ENCODE results near the gene FBXO21. TPM values are rescaled to one million over a fixed set of nuclear protein-coding genes. Genes with fewer than 3 reads are reported as not detected.
"Not testable (repeated sequence)": the region's sequence is repeated elsewhere in the genome, so short reads cannot be mapped to it uniquely, and the experiment has no call there.

FBXO21 gene
- total and polyA plus RNA-seq, 2 of the 4 experiments (the other 2 are of a cell fraction), result 43.6 to 56.6 TPM

DNA sequence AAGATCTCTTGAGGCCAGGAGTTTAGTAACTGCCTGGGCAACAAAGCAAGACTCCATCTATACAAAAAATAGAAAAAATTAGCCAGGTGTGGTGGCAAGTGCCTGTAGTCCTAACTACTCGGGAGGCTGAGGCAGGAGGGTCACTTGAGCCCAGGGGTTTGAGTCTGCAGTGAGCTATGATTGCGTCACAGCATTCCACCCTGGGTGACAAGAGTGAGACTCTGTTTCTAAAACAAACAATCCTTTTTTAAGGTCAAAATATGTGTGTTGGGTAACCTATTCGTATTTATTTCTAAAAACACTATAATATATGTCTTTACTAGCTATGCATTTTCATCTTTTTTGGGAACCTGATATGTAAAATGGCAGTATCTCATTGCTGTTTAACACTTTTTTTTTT lies 7.4 kb downstream of the FBXO21 start:
- Histone ChIP-seq H3K9me1 (ENCODE audit: insufficient read depth, low read length) (peaks cover 3% of the 10 kb centered on the region; the same call in 1 of the 2 replicates), H4K8ac (ENCODE audit: low read depth in 2 of 2, low read length in 2 of 2) (no peak overlapping the region), H3K27ac (ENCODE audit: insufficient read depth, low read length) (no peak overlapping the region), H3K27me3 (ENCODE audit: control insufficient read depth, insufficient read depth, low read length) (no peaks in the 10 kb centered on the region), H2AFZ (replicated peaks; ENCODE audit: low read length, poor library complexity) (no peak overlapping the region), H3K14ac (replicated peaks; ENCODE audit: low read depth, low read length) (no peak overlapping the region), H4K20me1 (ENCODE audit: insufficient read depth, low read length) (no peaks in the 10 kb centered on the region), H3K4ac (ENCODE audit: low read depth, low read length) (no peak overlapping the region), H3K9me3 (ENCODE audit: control insufficient read depth, insufficient read depth, low read length) (no peaks in the 10 kb centered on the region), H2AK9ac (replicated peaks; ENCODE audit: low read depth, low read length, poor library complexity) (no peak overlapping the region), H3K4me1 (ENCODE audit: control insufficient read depth, insufficient read depth, low read length) (no peaks in the 10 kb centered on the region), H2BK20ac (ENCODE audit: low read depth, low read length) (no peak overlapping the region), H3K79me1 (ENCODE audit: low read depth in 1 of 2, low read length in 2 of 2) (peaks cover 3 to 15% of the 10 kb centered on the region in 2 experiments; a peak in 3 of 4 replicates), H3K9ac (ENCODE audit: low read depth, low read length) (no peak overlapping the region), H3K4me2 (ENCODE audit: low read depth, low read length) (no peak overlapping the region), H2BK120ac (ENCODE audit: low read depth, low read length) (no peak overlapping the region), H3K4me3 (ENCODE audit: insufficient read depth, low read depth, low read length) (no peak overlapping the region), H3K18ac (ENCODE audit: low read depth, low read length) (no peak overlapping the region), H3K23ac (ENCODE audit: low read depth, low read length) (no peak overlapping the region), H3K56ac (ENCODE audit: extremely low read depth, insufficient read depth, low read length) (no peak overlapping the region), H2AK5ac (ENCODE audit: low read depth, low read length) (no peak overlapping the region), H4K91ac (ENCODE audit: insufficient read depth, low read depth, low read length) (no peak overlapping the region), H2BK5ac (ENCODE audit: low read depth, low read length, poor library complexity, severe bottlenecking) (no peak overlapping the region), H2BK15ac (ENCODE audit: low read depth, low read length) (no peak overlapping the region), H4K5ac (ENCODE audit: low read depth, low read length) (no peak overlapping the region), H3K36me3 (ENCODE audit: control insufficient read depth, insufficient read depth, low read length) (peaks cover 23% of the 10 kb centered on the region)
- POLR2A ChIA-PET (ENCODE audit: unreplicated experiment), result no interaction called here
- TF ChIP-seq MXI1 (IDR thresholded peaks at IDR 0.05; ENCODE audit: borderline replicate concordance, low read depth, low read length), result no peak
- no peak for TF ChIP-seq CHD1 (IDR thresholded peaks at IDR 0.05; ENCODE audit: low read depth, low read length)
- TF ChIP-seq RFX5 (IDR thresholded peaks at IDR 0.05; ENCODE audit: low read depth, low read length), result no peak
- TF ChIP-seq FOS (IDR thresholded peaks at IDR 0.05; ENCODE audit: low read depth, low read length), result no peak
- TF ChIP-seq, protein P1, sequence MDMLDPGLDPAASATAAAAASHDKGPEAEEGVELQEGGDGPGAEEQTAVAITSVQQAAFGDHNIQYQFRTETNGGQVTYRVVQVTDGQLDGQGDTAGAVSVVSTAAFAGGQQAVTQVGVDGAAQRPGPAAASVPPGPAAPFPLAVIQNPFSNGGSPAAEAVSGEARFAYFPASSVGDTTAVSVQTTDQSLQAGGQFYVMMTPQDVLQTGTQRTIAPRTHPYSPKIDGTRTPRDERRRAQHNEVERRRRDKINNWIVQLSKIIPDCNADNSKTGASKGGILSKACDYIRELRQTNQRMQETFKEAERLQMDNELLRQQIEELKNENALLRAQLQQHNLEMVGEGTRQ (IDR thresholded peaks at IDR 0.05; ENCODE audit: low read depth, low read length), result no peak
- no peak for TF ChIP-seq RCOR1 (IDR thresholded peaks at IDR 0.05; ENCODE audit: insufficient replicate concordance, low read length)
- TF ChIP-seq CEBPB (IDR thresholded peaks at IDR 0.05; ENCODE audit: low read depth, low read length), result peak; percentile 61
- ATAC-seq (ENCODE audit: low read depth) (no peak), DNase-seq (no peak)
- WGBS, 2 experiments (ENCODE audit: extremely low coverage in 2 of 2, insufficient read length in 1 of 2), result no CpG with 5 or more reads among the region's 3 CpGs
- intact Hi-C loops (cut with micrococcal nuclease), result no loop called here
- CTCF ChIA-PET, result no interaction called here
- dilution Hi-C loops (cut with HindIII; ENCODE audit: low sequenced_read_pairs, unreplicated experiment), result no loop called here
- in situ Hi-C loops (cut with MboI; ENCODE audit: low sequenced_read_pairs), result no loop called here
- no TSS peak for BruUV-seq (replicated peaks)

DNA sequence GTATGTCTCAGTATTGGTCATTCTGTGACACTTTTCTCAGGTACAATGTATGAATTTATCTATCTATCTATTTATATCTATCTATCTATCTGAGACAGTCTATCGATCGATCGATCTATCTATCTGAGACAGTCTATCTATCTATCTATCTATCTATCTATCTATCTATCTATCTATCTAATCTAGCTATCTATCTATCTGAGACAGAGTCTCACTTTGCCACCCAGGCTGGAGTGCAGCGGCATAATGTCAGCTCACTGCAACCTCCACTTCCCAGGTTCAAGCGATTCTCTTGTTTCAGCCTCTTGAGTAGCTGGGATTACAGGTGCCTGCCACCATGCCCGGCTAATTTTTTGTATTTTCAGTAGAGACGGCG lies 8.8 kb downstream of the FBXO21 start:
- DNase-seq; H2BK120ac ChIP-seq (ENCODE audit: low read depth, low read length); H4K5ac ChIP-seq (ENCODE audit: low read depth, low read length); H3K9me1 ChIP-seq (ENCODE audit: insufficient read depth, low read length); H3K18ac ChIP-seq (ENCODE audit: low read depth, low read length); H2AK9ac ChIP-seq (replicated peaks; ENCODE audit: low read depth, low read length, poor library complexity); H3K79me1 ChIP-seq (ENCODE audit: low read depth in 1 of 2, low read length in 2 of 2); BruUV-seq (replicated peaks); H2BK5ac ChIP-seq (ENCODE audit: low read depth, low read length, poor library complexity, severe bottlenecking); H3K27me3 ChIP-seq (ENCODE audit: control insufficient read depth, insufficient read depth, low read length); ATAC-seq (ENCODE audit: low read depth); H3K23ac ChIP-seq (ENCODE audit: low read depth, low read length); H3K4me1 ChIP-seq (ENCODE audit: control insufficient read depth, insufficient read depth, low read length); dilution Hi-C loops (cut with HindIII; ENCODE audit: low sequenced_read_pairs, unreplicated experiment); intact Hi-C loops (cut with micrococcal nuclease); POLR2A ChIA-PET (ENCODE audit: unreplicated experiment); H3K4me2 ChIP-seq (ENCODE audit: low read depth, low read length); in situ Hi-C loops (cut with MboI; ENCODE audit: low sequenced_read_pairs); H2BK15ac ChIP-seq (ENCODE audit: low read depth, low read length); H3K56ac ChIP-seq (ENCODE audit: extremely low read depth, insufficient read depth, low read length); H3K9me3 ChIP-seq (ENCODE audit: control insufficient read depth, insufficient read depth, low read length); H3K14ac ChIP-seq (replicated peaks; ENCODE audit: low read depth, low read length); H4K91ac ChIP-seq (ENCODE audit: insufficient read depth, low read depth, low read length); H2AK5ac ChIP-seq (ENCODE audit: low read depth, low read length); H2BK20ac ChIP-seq (ENCODE audit: low read depth, low read length); H2AFZ ChIP-seq (replicated peaks; ENCODE audit: low read length, poor library complexity); H3K27ac ChIP-seq (ENCODE audit: insufficient read depth, low read length); H3K4me3 ChIP-seq (ENCODE audit: insufficient read depth, low read depth, low read length); H3K4ac ChIP-seq (ENCODE audit: low read depth, low read length); H3K9ac ChIP-seq (ENCODE audit: low read depth, low read length); H4K8ac ChIP-seq (ENCODE audit: low read depth in 2 of 2, low read length in 2 of 2); H4K20me1 ChIP-seq (ENCODE audit: insufficient read depth, low read length): not testable (repeated sequence)
- peaks cover 23% of the 10 kb centered on the region for H3K36me3 ChIP-seq (ENCODE audit: control insufficient read depth, insufficient read depth, low read length)
- no CpG with 5 or more reads among the region's 8 CpGs for WGBS, 2 experiments (ENCODE audit: extremely low coverage in 2 of 2, insufficient read length in 1 of 2)
- CTCF ChIA-PET, result interaction anchor here (0.6 kb wide), 1 partner anchor 43 kb away, joined by 3 read pairs; no protein-coding TSS in a partner anchor
